ENCODE measurements around the gene WFDC10A.
"Not testable (repeated sequence)": the region's sequence is repeated elsewhere in the genome, so short reads cannot be mapped to it uniquely, and the experiment has no call there.

WFDC10A gene

GRCh38 chr20:45629496-45630100 lies at the start of gene WFDC10A:
WFDC10A (plus strand) TSS chr20:45629739; CDS start chr20:45629814, 75 bp downstream.
- Mint-ChIP-seq H3K36me3 (ENCODE audit: low read depth) (no peaks in the 10 kb centered on the region), H3K4me3 (no peak within 1 kb of the TSS), H3K27ac (no peak within 1 kb of the TSS), H3K4me1 (ENCODE audit: low read depth) (peaks cover 4% of the 10 kb centered on the region), H3K9me3 (no peaks in the 10 kb centered on the region), H3K27me3 (peaks cover 51% of the 10 kb centered on the region)

GRCh38 chr20:45581702-45582101 lies 47.8 kb upstream of the WFDC10A start:
- no peaks in the 10 kb centered on the region for H3K4me1 Mint-ChIP-seq (ENCODE audit: low read depth)
- no peaks in the 10 kb centered on the region for H3K36me3 Mint-ChIP-seq (ENCODE audit: low read depth)
- H3K27ac Mint-ChIP-seq: no peak overlapping the region
- no peaks in the 10 kb centered on the region for H3K9me3 Mint-ChIP-seq
- no peak overlapping the region for H3K4me3 Mint-ChIP-seq
- peaks cover 20% of the 10 kb centered on the region for H3K27me3 Mint-ChIP-seq

- H3K4me1 Mint-ChIP-seq (ENCODE audit: low read depth): no peaks in the 10 kb centered on the region
- no peak overlapping the region for H3K27ac Mint-ChIP-seq
- H3K4me3 Mint-ChIP-seq: no peak overlapping the region
- no peaks in the 10 kb centered on the region for H3K9me3 Mint-ChIP-seq
- peaks cover 25% of the 10 kb centered on the region for H3K27me3 Mint-ChIP-seq
- H3K36me3 Mint-ChIP-seq (ENCODE audit: low read depth): no peaks in the 10 kb centered on the region
These were observed 46.0 kb upstream of the WFDC10A start for GRCh38 chr20:45583502-45583901.

- H3K27ac Mint-ChIP-seq; H3K36me3 Mint-ChIP-seq (ENCODE audit: low read depth); H3K9me3 Mint-ChIP-seq; H3K4me3 Mint-ChIP-seq; H3K4me1 Mint-ChIP-seq (ENCODE audit: low read depth): not testable (repeated sequence)
- peaks cover 28% of the 10 kb centered on the region for H3K27me3 Mint-ChIP-seq
These were observed 45.2 kb upstream of the WFDC10A start for GRCh38 chr20:45584294-45584693.

GRCh38 chr20:45585986-45586385 lies 43.6 kb upstream of the WFDC10A start:
- H3K27me3 Mint-ChIP-seq: peaks cover 24% of the 10 kb centered on the region
- not testable (repeated sequence) for H3K4me1 Mint-ChIP-seq (ENCODE audit: low read depth); H3K4me3 Mint-ChIP-seq; H3K27ac Mint-ChIP-seq; H3K36me3 Mint-ChIP-seq (ENCODE audit: low read depth); H3K9me3 Mint-ChIP-seq

- H3K27me3 Mint-ChIP-seq: peaks cover 37% of the 10 kb centered on the region
- peaks cover 4% of the 10 kb centered on the region for H3K9me3 Mint-ChIP-seq
- H3K27ac Mint-ChIP-seq: no peak overlapping the region
- no peaks in the 10 kb centered on the region for H3K36me3 Mint-ChIP-seq (ENCODE audit: low read depth)
- peaks cover 9% of the 10 kb centered on the region for H3K4me1 Mint-ChIP-seq (ENCODE audit: low read depth)
- H3K4me3 Mint-ChIP-seq: no peak overlapping the region
These were observed 40.7 kb upstream of the WFDC10A start for GRCh38 chr20:45588800-45589199.

GRCh38 chr20:45589725-45590124 lies 39.8 kb upstream of the WFDC10A start:
- H3K27me3 Mint-ChIP-seq: peaks cover 47% of the 10 kb centered on the region

GRCh38 chr20:45592574-45593189 lies 36.9 kb upstream of the WFDC10A start:
- H3K27me3 Mint-ChIP-seq: peaks cover 66% of the 10 kb centered on the region

More at GRCh38 chr20:45589725-45590124, 39.8 kb upstream of the WFDC10A start:
- Mint-ChIP-seq H3K4me3 (no peak overlapping the region), H3K4me1 (ENCODE audit: low read depth) (peaks cover 9% of the 10 kb centered on the region), H3K36me3 (ENCODE audit: low read depth) (no peaks in the 10 kb centered on the region), H3K27ac (no peak overlapping the region), H3K9me3 (peaks cover 4% of the 10 kb centered on the region)

GRCh38 chr20:45593498-45593897 lies 36.0 kb upstream of the WFDC10A start:
- Mint-ChIP-seq H3K4me3 (no peak overlapping the region), H3K27ac (no peak overlapping the region), H3K27me3 (peaks cover 67% of the 10 kb centered on the region), H3K9me3 (peaks cover 4% of the 10 kb centered on the region), H3K36me3 (ENCODE audit: low read depth) (no peaks in the 10 kb centered on the region), H3K4me1 (ENCODE audit: low read depth) (peaks cover 9% of the 10 kb centered on the region)

More at GRCh38 chr20:45592574-45593189, 36.9 kb upstream of the WFDC10A start:
- Mint-ChIP-seq H3K4me3 (no peak overlapping the region), H3K36me3 (ENCODE audit: low read depth) (no peaks in the 10 kb centered on the region), H3K4me1 (ENCODE audit: low read depth) (peaks cover 9% of the 10 kb centered on the region), H3K27ac (no peak overlapping the region), H3K9me3 (peaks cover 4% of the 10 kb centered on the region)

GRCh38 chr20:45595235-45595634 lies 34.3 kb upstream of the WFDC10A start:
- peaks cover 4% of the 10 kb centered on the region for H3K9me3 Mint-ChIP-seq
- H3K4me1 Mint-ChIP-seq (ENCODE audit: low read depth): peaks cover 9% of the 10 kb centered on the region
- no peaks in the 10 kb centered on the region for H3K36me3 Mint-ChIP-seq (ENCODE audit: low read depth)
- no peak overlapping the region for H3K4me3 Mint-ChIP-seq
- H3K27me3 Mint-ChIP-seq: peaks cover 70% of the 10 kb centered on the region
- no peak overlapping the region for H3K27ac Mint-ChIP-seq

- Mint-ChIP-seq H3K4me3 (no peak overlapping the region), H3K27me3 (peaks cover 47% of the 10 kb centered on the region), H3K9me3 (peaks cover 14% of the 10 kb centered on the region), H3K27ac (no peak overlapping the region), H3K36me3 (ENCODE audit: low read depth) (peaks cover 5% of the 10 kb centered on the region), H3K4me1 (ENCODE audit: low read depth) (peaks cover 29% of the 10 kb centered on the region)
These were observed 21.7 kb upstream of the WFDC10A start for GRCh38 chr20:45607810-45608209.

GRCh38 chr20:45611054-45611453 lies 18.5 kb upstream of the WFDC10A start:
- peaks cover 29% of the 10 kb centered on the region for H3K4me1 Mint-ChIP-seq (ENCODE audit: low read depth)
- peak overlapping the region; percentile 12 for H3K27ac Mint-ChIP-seq
- peak overlapping the region; percentile 5 for H3K4me3 Mint-ChIP-seq
- H3K36me3 Mint-ChIP-seq (ENCODE audit: low read depth): peaks cover 5% of the 10 kb centered on the region
- H3K9me3 Mint-ChIP-seq: peaks cover 11% of the 10 kb centered on the region
- peaks cover 41% of the 10 kb centered on the region for H3K27me3 Mint-ChIP-seq

- no peak overlapping the region for H3K27ac Mint-ChIP-seq
- H3K4me1 Mint-ChIP-seq (ENCODE audit: low read depth): peaks cover 29% of the 10 kb centered on the region
- H3K36me3 Mint-ChIP-seq (ENCODE audit: low read depth): peaks cover under 1% of the 10 kb centered on the region
- no peak overlapping the region for H3K4me3 Mint-ChIP-seq
- H3K27me3 Mint-ChIP-seq: peaks cover 35% of the 10 kb centered on the region
- H3K9me3 Mint-ChIP-seq: peaks cover 5% of the 10 kb centered on the region
These were observed 17.2 kb upstream of the WFDC10A start for GRCh38 chr20:45612314-45612713.

- H3K4me3 Mint-ChIP-seq: no peak overlapping the region
- H3K4me1 Mint-ChIP-seq (ENCODE audit: low read depth): no peaks in the 10 kb centered on the region
- peaks cover 23% of the 10 kb centered on the region for H3K27me3 Mint-ChIP-seq
- no peaks in the 10 kb centered on the region for H3K9me3 Mint-ChIP-seq
- H3K36me3 Mint-ChIP-seq (ENCODE audit: low read depth): no peaks in the 10 kb centered on the region
- H3K27ac Mint-ChIP-seq: no peak overlapping the region
These were observed 11.9 kb upstream of the WFDC10A start for GRCh38 chr20:45617591-45617990.

GRCh38 chr20:45621593-45621992 lies 7.9 kb upstream of the WFDC10A start:
- no peaks in the 10 kb centered on the region for H3K36me3 Mint-ChIP-seq (ENCODE audit: low read depth)
- no peaks in the 10 kb centered on the region for H3K4me1 Mint-ChIP-seq (ENCODE audit: low read depth)
- H3K9me3 Mint-ChIP-seq: no peaks in the 10 kb centered on the region
- no peak overlapping the region for H3K4me3 Mint-ChIP-seq
- peaks cover 33% of the 10 kb centered on the region for H3K27me3 Mint-ChIP-seq
- H3K27ac Mint-ChIP-seq: no peak overlapping the region

- Mint-ChIP-seq H3K4me1 (ENCODE audit: low read depth) (peaks cover 4% of the 10 kb centered on the region), H3K4me3 (no peak overlapping the region), H3K27ac (no peak overlapping the region), H3K27me3 (peaks cover 50% of the 10 kb centered on the region), H3K36me3 (ENCODE audit: low read depth) (no peaks in the 10 kb centered on the region), H3K9me3 (no peaks in the 10 kb centered on the region)
These were observed 3.0 kb upstream of the WFDC10A start for GRCh38 chr20:45626540-45626939.
